ENCODE results near the gene PIP5KL1.

- TF ChIP-seq CTCF (IDR thresholded peaks at IDR 0.05) (no peak), POLR2AphosphoS5 (IDR thresholded peaks at IDR 0.05) (no peak), EP300 (IDR thresholded peaks at IDR 0.05; ENCODE audit: low read depth) (no peak)
These were observed 710 bp upstream of the PIP5KL1 start for GRCh38 chr9:127931092-127931881.
